GM12878 (cell line): ENCODE data around the gene SALL4.

Experiments
- ETV6 ChIP-seq, 2 experiments: fragments of 450-650 bp in 1 of 2; IDR thresholded peaks in 1 of 2; conservative IDR thresholded peaks in 1 of 2; 2 replicates each; pipeline ENCODE4 v1.6.1; 2014; ENCODE audit warnings: antibody characterized with exemption in 1 of 2, borderline replicate concordance in 1 of 2, low read depth in 1 of 2, mild to moderate bottlenecking in 1 of 2, moderate library complexity in 1 of 2
- HCFC1 ChIP-seq: fragments of 150-350 bp; IDR thresholded peaks from 2 replicates; pipeline ENCODE4 v1.6.1; 2014; ENCODE audit warnings: low read length
- MEF2A ChIP-seq: IDR thresholded peaks from 2 replicates; pipeline ENCODE4 v1.6.1; 2011; ENCODE audit warnings: low read depth, mild to moderate bottlenecking, low read length, moderate library complexity; ENCODE audit not compliant: insufficient read depth
- NFIC ChIP-seq: IDR thresholded peaks from 2 replicates; pipeline ENCODE4 v1.6.1; 2012; ENCODE audit warnings: low read depth, mild to moderate bottlenecking, inconsistent platforms, low read length, moderate library complexity
- NR2C2 ChIP-seq: IDR thresholded peaks from 2 replicates; pipeline ENCODE4 v1.6.1; 2011; ENCODE audit warnings: borderline replicate concordance, low read depth; ENCODE audit not compliant: control insufficient read depth, insufficient read length
- POLR2A ChIP-seq: IDR thresholded peaks from 2 replicates; pipeline ENCODE4 v1.6.1; 2011; ENCODE audit warnings: low read depth, mild to moderate bottlenecking, low read length
- SMC3 ChIP-seq: IDR thresholded peaks from 2 replicates; pipeline ENCODE4 v1.6.1; 2011; ENCODE audit warnings: low read length, improper control_type of control experiment, borderline replicate concordance
- SP1 ChIP-seq: IDR thresholded peaks from one replicate; pipeline ENCODE4 v1.6.1; 2011; ENCODE audit warnings: low read depth, low read length
- ZSCAN29 ChIP-seq: fragments of 450-650 bp; IDR thresholded peaks from 2 replicates; pipeline ENCODE4 v1.6.1; 2017; ENCODE audit warnings: mild to moderate bottlenecking, moderate library complexity
- ZZZ3 ChIP-seq: IDR thresholded peaks from 2 replicates; pipeline ENCODE4 v1.6.1; 2011; ENCODE audit warnings: low read depth; ENCODE audit not compliant: control insufficient read depth, insufficient read length
- TF ChIP-seq, protein P1 (sequence below), 3 experiments: IDR thresholded peaks in 2 of 3; conservative IDR thresholded peaks in 1 of 3; 2 replicates each; pipeline ENCODE4 v1.5.1; 2011; ENCODE audit warnings: low read depth in 3 of 3, low read length in 3 of 3, mild to moderate bottlenecking in 3 of 3, control low read depth in 2 of 3, moderate library complexity in 2 of 3, inconsistent platforms in 1 of 3, mixed read lengths in 1 of 3; ENCODE audit not compliant: control insufficient read depth in 2 of 3, insufficient read depth in 1 of 3; ENCODE audit errors: extremely low read depth in 1 of 3
- TF ChIP-seq, protein P2 (sequence below): fragments of 450-650 bp; IDR thresholded peaks from 2 replicates; pipeline ENCODE4 v1.6.1; 2017; ENCODE audit warnings: mild to moderate bottlenecking, moderate library complexity

- no peak for TF ChIP-seq ZSCAN29
- no peak for TF ChIP-seq POLR2A
- TF ChIP-seq HCFC1, result no peak
- TF ChIP-seq, protein P1, sequence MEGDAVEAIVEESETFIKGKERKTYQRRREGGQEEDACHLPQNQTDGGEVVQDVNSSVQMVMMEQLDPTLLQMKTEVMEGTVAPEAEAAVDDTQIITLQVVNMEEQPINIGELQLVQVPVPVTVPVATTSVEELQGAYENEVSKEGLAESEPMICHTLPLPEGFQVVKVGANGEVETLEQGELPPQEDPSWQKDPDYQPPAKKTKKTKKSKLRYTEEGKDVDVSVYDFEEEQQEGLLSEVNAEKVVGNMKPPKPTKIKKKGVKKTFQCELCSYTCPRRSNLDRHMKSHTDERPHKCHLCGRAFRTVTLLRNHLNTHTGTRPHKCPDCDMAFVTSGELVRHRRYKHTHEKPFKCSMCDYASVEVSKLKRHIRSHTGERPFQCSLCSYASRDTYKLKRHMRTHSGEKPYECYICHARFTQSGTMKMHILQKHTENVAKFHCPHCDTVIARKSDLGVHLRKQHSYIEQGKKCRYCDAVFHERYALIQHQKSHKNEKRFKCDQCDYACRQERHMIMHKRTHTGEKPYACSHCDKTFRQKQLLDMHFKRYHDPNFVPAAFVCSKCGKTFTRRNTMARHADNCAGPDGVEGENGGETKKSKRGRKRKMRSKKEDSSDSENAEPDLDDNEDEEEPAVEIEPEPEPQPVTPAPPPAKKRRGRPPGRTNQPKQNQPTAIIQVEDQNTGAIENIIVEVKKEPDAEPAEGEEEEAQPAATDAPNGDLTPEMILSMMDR (IDR thresholded peaks at IDR 0.05 in 2 of 3, conservative IDR thresholded peaks at IDR 0.05 in 1 of 3; ENCODE audit: control insufficient read depth in 2 of 3, extremely low read depth in 1 of 3, insufficient read depth in 1 of 3, low read depth in 3 of 3, low read length in 3 of 3), result no peak
- TF ChIP-seq, protein P2, sequence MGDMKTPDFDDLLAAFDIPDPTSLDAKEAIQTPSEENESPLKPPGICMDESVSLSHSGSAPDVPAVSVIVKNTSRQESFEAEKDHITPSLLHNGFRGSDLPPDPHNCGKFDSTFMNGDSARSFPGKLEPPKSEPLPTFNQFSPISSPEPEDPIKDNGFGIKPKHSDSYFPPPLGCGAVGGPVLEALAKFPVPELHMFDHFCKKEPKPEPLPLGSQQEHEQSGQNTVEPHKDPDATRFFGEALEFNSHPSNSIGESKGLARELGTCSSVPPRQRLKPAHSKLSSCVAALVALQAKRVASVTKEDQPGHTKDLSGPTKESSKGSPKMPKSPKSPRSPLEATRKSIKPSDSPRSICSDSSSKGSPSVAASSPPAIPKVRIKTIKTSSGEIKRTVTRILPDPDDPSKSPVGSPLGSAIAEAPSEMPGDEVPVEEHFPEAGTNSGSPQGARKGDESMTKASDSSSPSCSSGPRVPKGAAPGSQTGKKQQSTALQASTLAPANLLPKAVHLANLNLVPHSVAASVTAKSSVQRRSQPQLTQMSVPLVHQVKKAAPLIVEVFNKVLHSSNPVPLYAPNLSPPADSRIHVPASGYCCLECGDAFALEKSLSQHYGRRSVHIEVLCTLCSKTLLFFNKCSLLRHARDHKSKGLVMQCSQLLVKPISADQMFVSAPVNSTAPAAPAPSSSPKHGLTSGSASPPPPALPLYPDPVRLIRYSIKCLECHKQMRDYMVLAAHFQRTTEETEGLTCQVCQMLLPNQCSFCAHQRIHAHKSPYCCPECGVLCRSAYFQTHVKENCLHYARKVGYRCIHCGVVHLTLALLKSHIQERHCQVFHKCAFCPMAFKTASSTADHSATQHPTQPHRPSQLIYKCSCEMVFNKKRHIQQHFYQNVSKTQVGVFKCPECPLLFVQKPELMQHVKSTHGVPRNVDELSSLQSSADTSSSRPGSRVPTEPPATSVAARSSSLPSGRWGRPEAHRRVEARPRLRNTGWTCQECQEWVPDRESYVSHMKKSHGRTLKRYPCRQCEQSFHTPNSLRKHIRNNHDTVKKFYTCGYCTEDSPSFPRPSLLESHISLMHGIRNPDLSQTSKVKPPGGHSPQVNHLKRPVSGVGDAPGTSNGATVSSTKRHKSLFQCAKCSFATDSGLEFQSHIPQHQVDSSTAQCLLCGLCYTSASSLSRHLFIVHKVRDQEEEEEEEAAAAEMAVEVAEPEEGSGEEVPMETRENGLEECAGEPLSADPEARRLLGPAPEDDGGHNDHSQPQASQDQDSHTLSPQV, result no peak
- no peak for TF ChIP-seq NR2C2
- TF ChIP-seq ETV6 (conservative IDR thresholded peaks at IDR 0.05 in 1 of 2, IDR thresholded peaks at IDR 0.05 in 1 of 2; ENCODE audit: borderline replicate concordance in 1 of 2, low read depth in 1 of 2), result no peak
- no peak for TF ChIP-seq SMC3
- no peak for TF ChIP-seq ZZZ3
- TF ChIP-seq NFIC, result no peak
- no peak for TF ChIP-seq SP1
- TF ChIP-seq MEF2A, result no peak
Observed at GRCh38 chr20:51736947-51737346, 65.4 kb downstream of the SALL4 start.
